IPS-NIHi11 (cell line): ENCODE data around the gene MROH2A.

Source experiments
- DNase-seq: peaks from one replicate; pipeline ENCODE4 v3.0.0; 2012; ENCODE audit warnings: mixed read lengths, low spot score

MROH2A gene

GRCh38 chr2:233802132-233802815 lies 24.1 kb downstream of the MROH2A start:
- DNase-seq = no peak

- no peak for DNase-seq
Observed at GRCh38 chr2:233803292-233803911, 25.3 kb downstream of the MROH2A start.

- DNase-seq = no peak
Observed at GRCh38 chr2:233803994-233804393, 25.9 kb downstream of the MROH2A start.

DNA sequence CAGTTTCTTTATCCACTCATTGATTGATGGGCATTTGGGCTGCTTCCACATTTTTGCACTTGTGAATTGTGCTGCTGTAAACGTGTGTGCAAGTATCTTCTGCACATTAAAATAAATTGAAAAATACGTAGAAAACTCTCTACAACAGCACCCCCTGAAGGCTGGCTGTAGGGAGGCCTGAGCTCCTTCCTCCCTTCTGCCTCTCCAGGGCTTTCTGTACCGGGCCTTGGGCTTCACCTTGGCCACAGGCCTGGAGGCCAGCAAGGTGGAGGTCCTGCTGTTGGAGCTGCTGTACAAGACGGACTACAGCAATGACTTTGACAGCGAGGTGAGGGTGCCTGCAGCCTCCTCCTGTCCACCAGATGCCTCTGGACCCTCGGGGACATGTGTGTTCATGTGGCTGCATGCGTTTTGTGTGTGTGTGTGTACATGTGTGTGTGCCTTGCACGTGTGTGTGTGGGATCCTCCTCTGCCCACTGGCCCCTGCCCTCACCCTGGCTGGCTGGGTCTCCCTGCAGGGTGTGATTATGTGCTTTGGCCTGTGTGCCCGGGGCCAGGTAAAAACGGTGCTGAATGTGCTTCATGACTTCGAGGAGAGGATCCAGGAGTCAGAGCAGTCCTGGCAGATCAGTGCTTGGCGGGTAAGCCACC lies 29.2 kb downstream of the MROH2A start:
- DNase-seq = no peak

DNA sequence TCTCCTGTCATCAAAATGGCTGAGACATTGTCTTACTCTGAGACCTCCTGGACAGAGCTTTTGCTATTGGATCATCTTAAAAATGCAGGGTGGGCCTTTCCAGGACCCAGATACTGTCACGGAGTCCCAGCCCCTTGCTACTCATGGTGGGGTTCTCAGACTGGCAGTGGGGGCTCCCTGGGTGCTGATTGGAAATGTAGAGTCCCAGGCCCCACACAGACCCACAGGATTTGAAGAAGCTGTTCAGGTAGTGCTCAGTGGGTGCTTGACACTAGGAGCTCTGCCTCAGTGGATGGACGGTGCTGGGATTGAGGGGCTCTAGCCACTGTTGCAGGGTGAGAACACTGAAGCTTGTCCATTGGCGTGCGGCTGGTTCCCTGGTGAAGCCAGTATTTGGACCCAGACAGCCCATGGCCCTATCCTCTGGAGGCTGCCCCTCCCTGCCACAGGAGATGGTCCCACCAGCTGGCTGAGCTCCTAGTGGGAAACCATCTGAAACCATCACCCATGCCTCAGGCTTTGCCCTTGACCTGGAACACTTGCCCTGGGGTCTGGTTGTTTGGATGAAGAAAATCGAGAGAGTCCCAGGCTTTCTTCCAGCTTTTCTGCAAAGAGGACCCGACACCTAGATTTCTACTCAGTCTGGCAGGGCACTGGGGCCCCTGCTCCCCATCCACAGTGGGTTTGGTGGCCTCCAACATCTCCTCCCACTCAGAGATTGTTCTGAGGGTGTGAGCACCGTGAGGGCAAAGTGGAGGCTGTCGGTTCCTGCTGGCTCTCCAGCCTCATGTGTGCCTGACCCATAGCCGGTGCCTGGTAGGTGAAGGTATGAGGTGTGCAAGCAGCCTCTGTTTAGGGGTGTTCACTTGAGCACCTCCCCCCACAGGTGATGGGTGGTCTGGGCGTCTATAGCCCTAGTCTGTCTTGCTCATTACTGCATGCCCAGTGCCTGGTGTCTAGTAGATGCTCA lies 30.1 kb downstream of the MROH2A start:
- no peak for DNase-seq

- DNase-seq = no peak
Observed at GRCh38 chr2:233810385-233810784, 32.3 kb downstream of the MROH2A start.

DNA sequence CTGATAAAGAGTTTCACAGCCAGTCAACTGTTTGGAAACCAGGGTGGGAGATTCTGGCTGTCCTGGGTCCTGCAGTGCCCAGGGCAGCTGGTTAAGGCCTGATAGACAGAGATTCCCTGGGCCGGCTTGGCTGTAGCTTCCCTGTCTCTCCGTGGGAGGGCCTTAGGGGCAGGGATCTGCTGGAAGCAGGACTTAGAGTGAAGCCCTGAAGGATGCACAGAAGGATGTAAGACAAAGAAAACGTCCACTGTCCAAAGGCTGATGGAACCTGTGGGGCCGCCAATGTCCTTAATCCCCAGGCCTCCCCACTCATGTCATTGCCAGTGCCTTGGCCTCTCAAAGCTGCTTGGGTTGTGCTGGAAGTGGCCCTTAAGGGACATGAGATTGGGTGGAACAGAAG lies 33.0 kb downstream of the MROH2A start:
- DNase-seq = no peak

DNA sequence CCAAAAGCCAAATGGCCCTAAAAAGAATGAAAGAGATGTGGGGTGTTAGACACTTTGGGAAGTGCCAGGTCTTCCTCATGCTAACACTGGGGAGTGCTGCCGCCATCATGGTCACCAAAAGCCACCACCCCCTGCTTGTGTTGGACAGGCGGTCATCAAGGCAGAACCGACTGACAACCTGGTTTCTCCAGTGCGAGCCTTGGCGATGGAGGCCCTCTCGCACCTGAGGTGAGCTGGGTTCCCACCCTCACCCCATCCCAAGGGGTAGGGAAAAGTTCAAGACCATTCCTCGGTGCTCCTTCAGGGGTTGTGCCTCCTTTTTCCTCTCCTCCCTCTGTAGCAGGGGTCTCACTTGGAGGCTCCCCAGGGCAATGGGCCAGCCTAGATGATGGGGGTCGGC lies 33.6 kb downstream of the MROH2A start:
- no peak for DNase-seq

DNA sequence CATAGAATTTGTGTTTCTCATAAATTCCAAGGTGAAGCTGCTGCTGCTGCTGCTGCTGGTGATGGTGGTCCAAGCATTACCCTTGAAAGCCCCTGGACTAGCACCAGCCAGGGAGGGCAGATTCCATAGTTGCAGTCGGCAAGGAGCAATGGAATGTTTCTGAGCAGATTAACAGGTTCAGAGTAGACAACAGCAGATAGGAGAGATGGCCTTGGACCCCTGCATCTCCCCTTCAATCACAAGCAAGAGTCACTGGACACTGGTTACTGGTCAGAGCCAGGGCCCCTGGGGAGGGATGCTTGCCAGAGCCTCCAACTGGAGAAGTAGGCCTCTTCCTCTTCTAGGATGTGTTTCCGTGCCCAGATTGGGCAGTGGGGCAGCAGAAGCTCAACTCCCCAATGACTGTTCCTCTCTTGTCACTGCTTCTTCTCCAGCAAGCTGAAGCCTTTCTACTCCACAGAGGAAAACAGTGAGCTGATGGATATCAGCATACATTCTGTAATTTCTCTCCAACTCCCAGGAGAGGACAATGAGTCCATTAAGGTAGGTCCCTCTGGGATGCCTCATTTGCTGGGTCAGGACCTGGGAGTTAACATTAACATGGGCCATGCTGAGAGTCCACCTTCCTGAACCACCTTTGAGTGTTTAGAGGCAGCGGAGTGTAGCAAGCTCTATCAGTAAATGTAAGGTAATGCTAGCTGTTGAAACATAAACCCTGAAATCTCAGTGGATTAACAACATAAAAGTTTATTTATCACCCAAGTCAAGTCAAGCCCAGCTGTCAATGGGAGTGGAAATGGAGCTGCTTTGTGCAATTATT lies 35.3 kb downstream of the MROH2A start:
- no peak for DNase-seq

GRCh38 chr2:233814056-233814835 lies 36.1 kb downstream of the MROH2A start:
- peak; percentile 75 for DNase-seq

DNA sequence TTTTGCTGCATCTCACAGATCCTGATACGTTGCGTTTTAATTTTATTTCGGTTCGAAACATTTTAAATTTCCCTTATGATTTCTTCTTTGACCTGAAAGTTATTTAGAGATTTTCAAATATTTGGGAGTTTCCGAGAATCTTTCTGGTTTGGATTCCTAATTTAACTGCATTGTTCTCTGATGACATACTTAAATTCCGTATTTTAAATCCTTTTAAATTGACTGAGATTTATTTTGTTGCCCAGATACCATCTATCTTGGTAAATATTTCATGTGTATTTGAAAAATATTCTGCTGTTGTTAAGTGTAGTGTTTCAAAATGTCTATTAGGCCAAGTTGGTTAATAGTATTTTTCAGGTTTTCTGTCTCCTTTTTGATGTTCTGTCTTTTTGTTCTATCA lies 37.7 kb downstream of the MROH2A start:
- DNase-seq = no peak

DNA sequence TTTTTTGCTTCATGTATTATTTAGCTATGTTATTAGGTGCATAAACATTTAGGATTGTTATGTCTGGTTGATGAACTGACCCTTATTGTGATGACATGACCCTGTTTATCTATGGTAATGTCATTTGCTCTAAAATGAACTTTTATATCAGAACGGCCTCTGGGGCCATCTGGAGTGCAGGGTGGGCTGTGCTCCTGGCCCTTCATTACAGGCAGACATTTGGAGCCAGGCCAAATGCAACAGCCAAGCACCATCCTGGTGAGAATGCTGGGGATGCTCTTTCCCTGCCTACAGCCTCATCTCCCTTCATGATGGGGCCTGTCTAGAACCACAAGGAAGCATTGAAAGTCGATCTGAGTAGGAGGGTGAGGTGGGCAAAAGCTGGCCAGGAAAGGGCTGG lies 38.2 kb downstream of the MROH2A start:
- no peak for DNase-seq

DNA sequence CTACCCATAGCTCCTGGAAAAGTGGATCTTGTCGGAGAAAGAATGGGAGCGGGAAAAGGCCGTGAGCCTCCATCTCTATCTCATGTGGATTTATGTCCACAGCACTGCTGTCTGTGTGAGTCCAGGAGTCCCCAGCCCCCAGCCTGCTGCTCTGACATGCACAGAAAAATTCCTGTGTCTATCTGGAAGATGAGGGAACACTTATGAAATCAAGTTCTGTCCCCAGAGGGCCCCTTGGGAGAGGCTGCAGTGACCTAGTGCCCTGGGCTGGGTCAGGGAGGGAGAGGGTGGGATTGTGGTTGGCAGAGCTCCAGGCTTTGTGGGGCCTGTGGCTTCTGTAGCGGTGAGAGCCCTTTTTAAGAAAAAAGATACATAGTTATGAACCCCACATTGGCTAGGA lies 38.6 kb downstream of the MROH2A start:
- no peak for DNase-seq

GRCh38 chr2:233817361-233817911 lies 39.3 kb downstream of the MROH2A start:
- DNase-seq = no peak

DNA sequence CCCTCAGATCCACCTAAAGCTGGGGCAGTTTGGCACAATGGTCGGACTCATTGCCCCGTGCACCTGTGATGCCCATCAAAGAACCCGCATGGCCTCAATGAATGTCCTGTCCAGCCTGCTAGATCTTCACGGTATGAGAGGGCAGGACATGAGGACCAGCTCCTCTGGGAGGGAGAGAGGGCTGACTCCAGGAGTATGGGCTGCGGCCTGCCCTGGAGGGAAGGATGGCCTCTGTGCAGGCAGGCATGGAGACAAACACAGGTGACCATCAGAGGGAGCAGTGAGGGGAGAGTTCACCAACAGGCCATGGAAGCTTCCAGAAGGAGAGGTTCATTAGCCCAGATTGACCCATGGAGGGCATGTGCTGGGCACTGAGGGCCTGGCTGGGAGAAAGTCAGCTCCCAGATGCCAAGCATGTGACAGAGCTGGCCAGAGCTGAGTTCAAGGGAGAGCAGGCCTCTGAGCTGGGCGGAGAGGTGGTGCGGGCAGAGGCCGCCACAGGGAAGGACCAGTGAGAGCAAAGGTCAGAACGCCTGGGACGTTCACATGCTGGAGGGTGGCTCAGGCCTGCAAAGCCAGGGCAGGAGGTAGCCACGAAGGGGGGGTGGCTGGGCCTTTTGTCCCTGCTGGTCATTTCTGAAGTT lies 40.0 kb downstream of the MROH2A start:
- DNase-seq = no peak

DNA sequence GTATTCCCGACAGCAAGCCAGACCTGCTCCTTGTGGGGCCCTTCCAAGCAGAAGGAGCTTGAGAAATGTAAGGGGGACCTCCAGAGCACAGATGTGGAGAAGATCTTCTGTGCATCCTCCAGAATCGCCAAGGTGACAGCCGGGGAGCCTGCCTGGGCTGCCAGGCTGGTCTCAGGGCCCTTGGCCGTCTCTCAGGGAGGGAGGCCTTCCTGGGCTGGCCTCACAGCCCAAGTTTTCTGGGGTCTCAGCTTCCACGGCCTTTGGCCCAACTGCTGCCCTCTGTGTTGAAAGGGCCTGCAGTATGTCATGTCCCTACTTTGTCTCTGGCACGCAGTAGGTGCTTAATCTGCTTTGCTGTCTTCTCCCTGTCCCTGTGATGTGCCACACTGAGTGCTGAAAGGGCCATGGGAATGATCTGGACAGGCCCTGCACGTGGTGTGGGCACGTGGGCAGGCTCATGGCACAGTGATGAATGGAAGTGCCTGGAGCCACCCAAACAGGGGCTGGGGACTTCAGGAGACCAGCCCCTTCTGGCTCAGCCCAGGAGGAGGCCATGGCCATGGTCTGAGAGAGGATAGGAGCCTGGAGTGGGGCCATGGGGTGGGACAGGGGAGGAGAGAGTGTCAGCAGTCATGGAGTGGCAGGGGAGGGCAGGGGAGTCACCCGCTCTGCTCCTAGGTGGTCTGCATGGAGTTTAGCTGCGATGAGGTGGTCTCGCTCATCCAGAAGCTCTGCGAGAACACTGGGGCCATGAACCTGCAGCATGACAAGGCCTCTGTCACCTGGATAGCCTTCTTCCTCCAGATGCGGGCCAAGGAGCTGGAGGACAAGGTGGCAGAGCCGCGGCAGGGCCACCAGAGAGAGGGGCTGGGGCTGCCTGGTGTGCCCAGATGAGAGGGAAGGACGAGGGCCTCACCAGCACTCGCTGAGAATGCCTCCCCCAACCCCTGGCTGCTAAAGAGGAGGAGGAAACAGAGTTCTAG lies 40.8 kb downstream of the MROH2A start:
- DNase-seq = no peak

DNA sequence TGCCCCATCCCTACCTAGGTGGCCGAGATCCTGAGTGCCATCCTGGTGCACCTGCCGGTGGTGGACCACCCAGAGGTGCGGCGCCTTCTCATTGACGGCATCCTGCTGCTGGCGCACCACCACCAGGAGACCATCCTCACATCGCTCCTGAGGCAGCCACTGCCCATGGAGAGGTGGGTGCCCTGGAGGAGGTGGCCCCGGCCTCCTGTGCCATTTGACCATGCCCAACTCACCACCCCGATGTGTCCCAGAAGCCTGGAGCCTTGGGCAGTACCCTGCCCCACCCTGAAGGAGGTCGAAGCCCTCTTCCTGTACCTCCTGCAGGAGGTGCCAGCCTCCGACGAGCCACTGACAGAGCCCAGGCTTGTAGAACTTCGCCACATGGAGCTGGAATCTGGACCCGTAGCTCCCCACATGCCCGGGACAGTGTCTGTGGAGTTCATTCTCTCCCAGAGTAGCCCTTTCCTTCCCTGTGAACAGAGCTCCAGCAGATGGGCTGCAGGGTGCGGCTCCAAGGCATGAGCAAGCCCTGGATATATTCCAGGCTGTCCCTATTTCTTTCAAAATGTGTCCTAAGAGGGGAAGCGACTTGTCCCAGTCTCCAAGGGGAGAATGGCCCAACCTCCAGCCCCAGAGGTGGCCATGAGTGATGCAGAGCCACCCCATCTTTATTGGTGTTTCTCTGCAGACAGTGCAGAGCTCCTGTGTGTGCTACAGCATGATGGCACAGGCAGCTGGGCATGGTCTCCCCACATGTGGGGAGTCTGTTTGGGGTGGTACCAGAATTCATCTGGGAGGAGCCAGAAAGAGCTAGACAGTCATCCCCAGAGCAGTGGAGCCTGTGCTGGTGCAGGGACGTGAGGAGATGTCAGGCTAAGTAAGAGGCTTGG lies 42.0 kb downstream of the MROH2A start:
- no peak for DNase-seq

GRCh38 chr2:233820774-233821105 lies 42.6 kb downstream of the MROH2A start:
- no peak for DNase-seq
